Activated T-helper 1 cell treated with Interleukin-2 at 50 U/mL for 16 hours (primary cell): ENCODE results near the gene MLC1.

Experiments
- DNase-seq: peaks from one replicate; pipeline ENCODE4 v3.0.0-alpha.2; 2020; ENCODE audit warnings: low read depth

MLC1 gene

DNA sequence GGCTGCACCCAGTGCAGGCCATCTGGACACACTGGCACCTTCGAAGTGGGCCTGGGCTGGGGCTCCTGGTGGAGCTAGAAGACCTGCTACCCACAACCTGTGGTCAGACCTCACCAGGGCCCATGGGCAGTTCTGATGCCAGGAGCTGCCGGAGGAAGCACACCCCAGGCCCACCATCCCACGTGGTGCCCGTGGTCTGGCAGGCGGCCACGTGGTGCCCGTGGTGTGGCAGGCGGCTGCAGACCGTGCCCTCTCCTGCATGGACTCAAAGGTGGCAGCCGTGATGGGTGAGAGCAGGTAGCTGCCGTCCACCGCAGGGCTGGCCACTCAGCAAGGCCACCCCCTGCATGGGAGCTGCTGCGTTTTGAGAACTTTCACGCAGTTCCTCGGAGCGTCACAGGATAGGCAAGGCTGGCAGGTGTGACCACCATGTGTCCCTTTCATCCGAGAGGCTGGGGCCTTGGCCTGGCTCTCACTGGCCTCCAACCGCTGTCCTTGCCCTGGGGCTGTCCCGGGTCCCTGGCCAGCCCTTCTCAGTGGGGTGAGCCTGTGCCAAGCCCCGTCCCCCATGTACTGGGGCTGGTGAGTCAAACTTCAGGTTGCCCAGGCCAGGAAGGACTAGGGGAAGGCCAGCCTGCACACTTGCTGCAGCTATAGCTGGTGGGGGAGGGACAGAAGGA lies 68.8 kb downstream of the MLC1 start:
- no peak for DNase-seq

DNA sequence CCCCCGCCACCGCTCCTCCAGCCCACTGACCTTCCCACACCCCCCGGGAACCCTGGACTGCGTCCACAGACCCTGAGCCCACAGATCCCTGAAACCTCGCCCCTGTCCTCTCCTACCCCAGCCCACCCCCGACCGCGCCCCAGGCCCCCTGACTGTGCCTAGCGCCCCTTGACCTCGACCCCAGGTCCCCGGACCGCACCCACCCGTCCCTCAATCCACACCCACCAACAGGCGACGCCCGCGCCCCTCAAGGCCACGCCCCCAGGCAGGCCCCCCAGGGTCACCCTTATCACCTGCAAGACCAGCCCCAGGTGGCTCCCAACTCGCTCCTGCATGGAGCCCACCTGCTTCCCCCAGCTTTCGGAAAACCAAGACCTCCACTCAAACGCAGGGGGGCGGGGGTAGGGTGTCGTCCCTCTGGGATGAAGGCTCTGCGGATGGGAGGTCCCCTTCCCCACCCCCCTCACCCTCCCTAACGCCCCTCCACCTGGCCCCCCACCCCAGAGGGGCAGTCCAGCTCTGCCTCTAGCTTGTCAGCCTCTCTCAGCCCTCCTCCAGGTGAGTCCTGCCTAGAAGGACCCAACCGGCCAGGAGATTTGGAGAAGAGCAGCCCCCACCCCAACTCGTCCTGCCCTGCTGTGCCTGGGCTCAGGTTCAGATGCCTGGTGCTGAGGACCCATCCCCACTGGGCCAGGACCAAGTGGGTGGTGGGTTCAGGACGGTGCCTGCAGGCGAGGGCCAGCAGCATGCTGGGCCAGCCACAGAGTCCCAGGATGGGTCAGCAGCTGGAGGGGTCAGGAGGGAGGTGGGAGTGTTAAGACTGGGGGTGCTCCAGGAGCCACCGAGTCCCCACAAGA lies 69.5 kb downstream of the MLC1 start:
- DNase-seq = no peak

DNA sequence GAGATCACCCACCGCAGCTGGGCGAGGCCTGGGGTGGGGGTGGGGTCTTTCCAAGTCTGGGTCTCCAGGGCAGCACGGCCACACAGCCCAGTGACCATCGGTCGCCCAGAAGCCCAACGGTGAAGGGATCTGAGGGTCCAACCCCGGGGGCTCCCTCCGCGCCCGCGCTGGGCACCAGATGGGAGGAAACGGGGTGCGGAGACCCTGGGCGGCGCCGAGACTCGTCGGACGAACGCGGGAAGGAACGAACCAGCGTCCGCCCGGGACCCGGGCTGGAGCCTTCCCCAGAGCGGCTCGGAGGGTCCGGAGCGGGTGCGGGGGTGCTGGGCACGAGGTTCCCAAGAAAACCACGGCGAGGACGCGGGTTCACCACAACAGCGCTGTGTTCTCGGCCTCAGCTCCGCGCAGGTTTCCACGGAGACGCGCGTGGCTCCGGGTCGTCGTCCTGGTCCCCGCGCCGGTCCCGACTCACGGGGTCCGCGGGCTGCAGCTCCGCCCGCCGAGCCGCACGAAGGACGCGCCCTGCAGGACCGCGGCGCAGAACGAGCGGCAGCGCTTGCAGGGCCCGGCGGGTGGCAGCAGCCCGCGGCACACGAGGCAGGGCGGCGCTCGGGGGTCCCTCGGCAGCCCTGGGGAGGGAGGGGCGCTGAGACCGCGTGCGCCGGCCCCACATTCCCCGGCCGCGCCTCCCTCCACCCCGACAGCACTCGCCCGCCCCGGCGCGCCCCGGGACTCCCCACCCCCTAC lies 70.4 kb downstream of the MLC1 start:
- no peak for DNase-seq

DNA sequence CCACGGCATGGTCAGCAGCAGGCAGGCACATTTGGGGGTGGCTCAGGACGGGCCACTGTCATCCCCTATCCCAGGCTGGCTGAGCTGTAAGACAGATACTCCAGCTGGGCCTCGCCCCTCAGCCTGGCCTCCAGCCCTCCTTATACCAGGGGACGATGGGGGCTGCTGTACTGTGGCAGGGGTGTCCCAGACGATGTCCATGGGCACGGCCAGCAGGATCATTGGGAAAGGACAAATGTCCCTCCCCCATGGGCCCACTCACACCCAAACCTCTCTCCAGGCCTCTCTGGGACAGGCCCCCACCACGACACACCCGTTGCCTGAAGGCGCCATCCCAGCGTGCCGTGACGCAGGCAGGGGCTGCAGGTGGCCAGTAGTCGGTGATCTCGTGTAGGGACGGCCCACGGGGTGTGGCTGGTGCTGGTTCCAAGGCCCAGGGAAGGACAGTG lies 71.1 kb downstream of the MLC1 start:
- no peak for DNase-seq

DNA sequence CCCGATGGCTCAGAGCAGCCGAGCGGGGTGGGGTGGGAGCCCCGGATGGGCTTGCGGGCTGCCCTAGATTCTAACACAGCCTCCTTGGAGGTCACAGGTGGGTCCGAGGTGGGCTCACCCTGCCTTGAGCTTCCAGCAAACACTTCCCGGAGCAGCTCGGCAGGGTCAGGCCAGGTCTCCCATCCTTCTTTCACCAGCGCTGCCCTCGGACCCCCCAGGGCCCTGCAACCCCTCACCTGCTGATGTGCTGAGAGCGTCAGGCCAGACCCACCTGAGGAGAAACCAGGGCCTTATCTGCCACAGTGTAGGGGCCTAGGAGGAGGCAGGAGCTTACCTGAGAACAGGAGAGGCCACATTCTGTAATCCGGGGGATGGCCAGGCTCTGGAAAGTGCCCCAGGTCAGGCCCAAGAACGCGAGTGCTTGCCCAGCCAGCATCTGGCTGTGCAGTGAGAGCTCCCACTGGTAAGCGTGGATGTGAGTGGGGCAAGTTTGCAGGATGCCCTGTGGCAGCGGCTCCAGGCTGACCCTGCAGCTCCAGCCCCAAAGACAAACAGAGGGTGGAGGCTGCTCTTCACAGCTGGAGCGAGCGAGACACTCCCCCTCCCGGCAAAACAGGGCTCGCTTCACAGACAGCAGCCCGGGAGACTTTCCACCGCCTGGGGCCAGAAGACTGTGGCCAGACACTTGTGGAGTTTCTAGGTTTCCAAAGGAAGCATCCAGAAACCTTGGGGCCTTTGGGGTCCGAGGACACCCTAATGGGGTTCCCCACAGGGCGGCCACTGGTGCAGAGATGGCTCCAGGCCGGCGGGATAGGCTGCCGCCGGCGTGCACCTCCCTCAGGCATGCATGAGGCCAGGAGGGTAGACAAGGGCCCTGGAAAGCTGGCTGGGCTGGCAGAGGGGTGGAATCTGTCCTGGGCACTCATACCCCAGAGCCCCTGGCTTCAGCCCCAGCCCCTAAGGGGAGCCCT lies 72.7 kb downstream of the MLC1 start, which contains the start of gene IL17REL:
IL17REL (minus strand) TSS at position 555 of the 971 bp plus-strand sequence; CDS start at position 436, 119 bp downstream.
- no peak for DNase-seq

DNA sequence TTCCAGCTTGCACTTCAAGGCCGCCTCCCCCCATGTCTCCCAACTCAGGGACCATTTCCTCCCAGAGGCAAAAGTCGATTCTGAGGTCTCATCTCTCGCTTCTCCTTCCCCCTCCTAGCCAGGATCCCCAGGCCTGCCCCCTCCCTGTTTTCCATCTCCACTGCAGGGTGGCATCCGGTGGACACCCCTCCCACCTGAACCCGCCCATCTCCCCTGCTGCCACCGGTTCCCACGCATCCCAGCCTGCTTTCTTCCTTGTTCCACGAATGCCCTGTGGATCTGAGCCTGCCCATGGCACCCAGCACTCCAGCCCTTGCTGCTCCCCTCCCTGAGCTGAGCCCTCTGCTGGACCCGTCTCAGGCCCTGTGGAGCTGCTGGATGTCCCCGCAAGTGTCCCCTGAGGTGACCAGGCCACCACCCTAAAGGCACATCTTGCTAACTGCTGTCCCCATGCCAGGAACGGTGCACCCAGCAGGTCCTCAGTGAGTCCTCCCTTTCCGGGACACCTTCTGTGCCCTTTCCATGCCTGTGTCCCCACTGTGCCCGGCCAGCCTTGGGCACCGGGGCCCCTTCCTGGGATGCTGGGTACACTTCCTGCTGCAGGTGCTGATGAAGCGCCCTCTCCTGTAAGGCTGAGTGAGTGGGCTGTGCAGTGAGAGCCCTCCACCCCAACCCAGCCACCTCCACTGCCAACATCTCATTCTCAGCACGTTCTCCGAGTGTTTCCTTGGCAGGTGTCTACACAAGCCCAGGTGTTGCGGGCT lies 73.6 kb downstream of the MLC1 start:
- no peak for DNase-seq

DNA sequence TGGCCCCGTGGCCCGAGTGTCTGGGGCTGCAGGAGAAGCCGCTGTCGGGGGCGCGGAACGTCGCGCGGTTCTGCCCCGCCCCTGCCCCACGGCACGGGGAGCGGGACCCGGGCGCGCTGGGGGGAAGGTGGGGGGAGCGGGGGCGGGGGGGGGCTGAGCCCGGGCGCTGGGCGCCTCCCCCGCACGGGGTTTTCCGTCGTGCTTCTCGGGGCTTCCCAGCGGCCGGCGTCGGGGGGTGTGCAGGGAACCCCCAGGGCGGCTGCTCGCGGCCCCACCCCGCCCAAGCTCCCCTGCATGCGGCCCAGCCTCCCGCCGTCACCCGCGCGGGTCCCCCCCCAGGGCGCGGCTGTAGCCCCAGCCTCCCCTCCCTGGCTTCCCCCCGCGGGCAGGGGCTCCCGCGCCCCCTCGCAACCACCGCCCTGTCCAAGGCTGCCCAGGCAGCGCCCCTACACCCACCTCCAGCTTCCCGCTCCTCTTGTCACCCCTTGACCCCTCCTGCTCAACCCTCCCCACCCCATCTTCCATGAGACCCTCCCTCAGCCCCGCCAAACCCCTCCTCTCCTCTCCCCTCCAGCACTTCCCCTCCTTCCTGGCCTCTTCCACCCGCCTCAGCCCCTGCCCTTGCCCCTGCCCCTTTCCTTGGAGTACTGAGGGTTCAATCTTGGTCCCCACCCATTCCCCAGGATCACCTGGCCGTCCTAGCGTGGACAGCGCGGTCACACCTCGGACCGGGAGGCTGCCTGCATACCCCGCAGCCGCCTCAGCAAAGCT lies 74.4 kb downstream of the MLC1 start:
- DNase-seq = peak; percentile 45

DNA sequence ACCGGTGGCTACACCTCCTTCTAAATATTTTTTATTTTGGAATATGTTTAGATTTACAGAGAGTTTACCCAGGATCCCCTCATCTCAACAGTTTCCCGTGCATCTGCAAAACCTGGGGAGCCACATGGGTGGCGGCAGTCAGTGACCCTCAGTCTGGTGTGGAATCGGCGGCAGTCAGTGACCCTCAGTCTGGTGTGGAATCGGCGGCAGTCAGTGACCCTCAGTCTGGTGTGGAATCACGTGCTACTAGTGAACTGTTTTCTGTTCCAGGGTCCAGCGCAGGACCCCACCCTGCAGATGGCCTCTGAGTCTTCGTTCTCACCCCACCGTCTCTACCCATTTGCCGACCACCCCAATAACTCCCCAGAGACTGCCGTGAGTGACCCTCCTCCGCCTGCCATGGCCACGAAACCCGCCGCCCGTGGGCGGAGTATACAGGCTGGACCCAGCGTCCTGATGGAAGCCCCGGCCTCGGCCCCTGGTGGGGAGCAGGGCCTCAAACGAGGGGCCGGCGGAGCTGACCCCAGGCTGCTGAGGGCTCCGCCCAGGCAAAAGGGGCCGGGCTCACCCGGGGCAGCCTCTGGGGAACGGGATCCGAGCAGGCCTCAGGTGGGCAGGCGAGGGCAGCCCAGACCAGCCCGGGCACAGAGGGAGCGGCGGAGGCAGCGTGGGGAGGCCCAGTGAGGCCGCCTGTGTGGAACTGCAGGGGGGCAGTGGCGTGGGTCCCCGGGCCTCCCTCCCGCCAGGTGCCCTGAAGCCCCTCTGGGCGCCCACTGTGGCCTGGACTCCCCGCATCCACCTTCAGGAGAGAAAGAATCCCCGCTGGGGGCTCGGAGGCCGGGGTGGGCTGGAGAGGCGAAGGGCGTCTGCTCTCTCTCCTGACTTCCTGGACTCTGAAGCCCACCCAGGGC lies 75.2 kb downstream of the MLC1 start:
- no peak for DNase-seq
